Measurements from ENCODE around the gene ZNF865. TPM values are rescaled to one million over a fixed set of nuclear protein-coding genes. Genes with fewer than 3 reads are reported as not detected.

The ZNF865 gene
- total and polyA plus RNA-seq, 2 donors (not counting 3 experiments of a cell fraction or from before 2014, with no cell fraction given) = 4.0 to 10.1 TPM

DNA sequence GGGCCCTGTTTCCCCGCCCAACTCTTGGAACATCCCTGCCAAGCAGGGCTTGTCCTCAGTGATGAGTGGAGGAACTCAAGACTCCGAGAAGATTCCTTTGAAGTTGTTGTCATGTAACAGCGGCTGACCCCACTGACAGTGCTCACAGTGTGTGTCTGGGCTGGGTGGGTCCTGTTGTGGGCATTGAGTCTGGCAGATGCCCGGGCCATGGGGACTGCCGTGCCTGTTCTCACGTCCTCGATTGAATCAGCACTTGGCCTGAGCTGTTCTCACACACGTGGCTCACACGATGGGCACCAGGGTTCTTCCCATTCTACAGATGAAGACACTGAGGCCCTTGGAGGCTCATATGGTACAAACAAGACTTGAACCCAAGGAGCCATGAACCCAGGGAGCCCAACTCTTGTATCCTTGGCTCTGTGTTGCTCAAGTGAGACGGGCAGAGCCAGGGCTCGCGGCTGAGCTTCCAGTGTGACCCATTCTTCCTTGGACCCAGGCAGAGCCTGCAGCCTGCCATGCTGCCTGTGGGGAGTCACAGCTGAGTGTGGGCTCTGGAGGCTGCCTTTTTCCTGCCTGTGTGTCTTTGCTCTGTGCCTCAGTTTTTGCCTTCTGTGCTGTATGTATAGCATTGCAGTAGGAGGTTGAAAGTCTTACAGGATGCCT is 61.0 kb downstream of the ZNF865 start:
- Histone ChIP-seq H3K4me3 (replicated peaks in 1 of 3; ENCODE audit: insufficient read depth in 1 of 3, low read depth in 1 of 3, low read length in 3 of 3) (no peak overlapping the region), H3K9me1 (replicated peaks; ENCODE audit: control insufficient read depth, extremely low read depth, insufficient read depth, low read length) (no peaks in the 10 kb centered on the region), H3K9ac (replicated peaks; ENCODE audit: extremely low read depth, insufficient read depth, low read length) (no peak overlapping the region), H3K27me3 (ENCODE audit: control insufficient read depth in 2 of 2, insufficient read depth in 2 of 2, low read length in 2 of 2) (no peaks in the 10 kb centered on the region), H3K4me2 (ENCODE audit: insufficient read depth, low read length) (no peak overlapping the region), H3K4me1 (ENCODE audit: control insufficient read depth, extremely low read depth, insufficient read depth, low read length) (no peaks in the 10 kb centered on the region), H3K36me3 (ENCODE audit: control insufficient read depth in 2 of 2, extremely low read depth in 1 of 2, insufficient read depth in 2 of 2, low read length in 2 of 2) (peaks cover 27 to 76% of the 10 kb centered on the region in 2 experiments), H2AFZ (ENCODE audit: low read depth, low read length) (no peak overlapping the region), H3K27ac (ENCODE audit: insufficient read depth, low read depth, low read length) (no peak overlapping the region), H3K9me3 (replicated peaks; ENCODE audit: control insufficient read depth, insufficient read depth, low read length) (no peaks in the 10 kb centered on the region), H3K79me2 (ENCODE audit: control insufficient read depth, insufficient read depth, low read length) (peaks cover 92% of the 10 kb centered on the region), H4K20me1 (replicated peaks; ENCODE audit: control insufficient read depth, extremely low read depth, insufficient read depth, low read length) (no peaks in the 10 kb centered on the region)
- FAIRE-seq = no peak
- ChIA-PET CTCF (interaction anchor here (0.5 to 0.9 kb wide), 2 partner anchors 12 to 27 kb away, joined by 3 to 5 read pairs; partner anchors contain the start of gene U2AF2), POLR2A (interaction anchor here (1.5 kb wide), 1 partner anchor 12 kb away, joined by 3 read pairs; the partner anchor contains the start of gene U2AF2)
- intact Hi-C loops (cut with micrococcal nuclease) = no loop called here
- dilution Hi-C loops (cut with MboI; ENCODE audit: extremely low pct_ligation_motif_present, low sequenced_read_pairs) = no loop called here
- DNase-seq (ENCODE audit: low read depth, low spot score) = no peak
- TF ChIP-seq MAX (IDR thresholded peaks at IDR 0.05; ENCODE audit: insufficient read depth, insufficient read length) (no peak), JUN (IDR thresholded peaks at IDR 0.05; ENCODE audit: borderline replicate concordance, insufficient read depth, insufficient read length, low read depth) (no peak), CTCF (IDR thresholded peaks at IDR 0.05; ENCODE audit: extremely low read depth in 1 of 2, insufficient read depth in 1 of 2, low read depth in 1 of 2, low read length in 2 of 2) (no peak), POLR2A (IDR thresholded peaks at IDR 0.05; ENCODE audit: low read depth, low read length) (no peak), POLR2AphosphoS5 (IDR thresholded peaks at IDR 0.05; ENCODE audit: insufficient read depth, low read depth, low read length) (no peak), MYC (IDR thresholded peaks at IDR 0.05; ENCODE audit: low read depth, low read length) (no peak), GATA2 (IDR thresholded peaks at IDR 0.05; ENCODE audit: insufficient read depth, insufficient read length, low read depth, low read length) (no peak), FOS (IDR thresholded peaks at IDR 0.05; ENCODE audit: borderline replicate concordance, insufficient read depth, low read length) (no peak), EZH2 (IDR thresholded peaks at IDR 0.05; ENCODE audit: borderline replicate concordance, low read depth, low read length, severe bottlenecking) (no peak)
- no TSS peak for BruUV-seq (replicated peaks)

Other genes starting within 250 kb of the ZNF865 start
- not detected in 2 replicates for gene GARIN5B, start 242.4 kb upstream of the ZNF865 start, total RNA-seq
- not detected in 2 replicates for gene GARIN5B, start 242.4 kb upstream of the ZNF865 start, polyA plus RNA-seq
- not detected in 2 replicates for gene IL11, start 235.2 kb upstream of the ZNF865 start, total RNA-seq
- 0.11 TPM in 1 of 2 replicates, not detected in the other for gene IL11, start 235.2 kb upstream of the ZNF865 start, polyA plus RNA-seq
- not detected in 2 replicates for gene TMEM190, start 228.8 kb upstream of the ZNF865 start, total RNA-seq
- gene TMEM190, start 228.8 kb upstream of the ZNF865 start, polyA plus RNA-seq = not detected in 2 replicates
- 0.35 TPM in 1 of 2 replicates, not detected in the other for gene TMEM238, start 221.4 kb upstream of the ZNF865 start, total RNA-seq
- 0.18 TPM in 1 of 2 replicates, not detected in the other for gene TMEM238, start 221.4 kb upstream of the ZNF865 start, polyA plus RNA-seq
- 1,738 and 1,872 TPM in 2 replicates for gene RPL28, start 219.7 kb upstream of the ZNF865 start, total RNA-seq
- 3,435 and 4,297 TPM in 2 replicates for gene RPL28, start 219.7 kb upstream of the ZNF865 start, polyA plus RNA-seq
- 244 and 257 TPM in 2 replicates for gene UBE2S, start 197.9 kb upstream of the ZNF865 start, total RNA-seq
- 176 and 183 TPM in 2 replicates for gene UBE2S, start 197.9 kb upstream of the ZNF865 start, polyA plus RNA-seq
- not detected in 2 replicates for gene SHISA7, start 162.3 kb upstream of the ZNF865 start, total RNA-seq
- not detected in 2 replicates for gene SHISA7, start 162.3 kb upstream of the ZNF865 start, polyA plus RNA-seq
- 43.6 and 49.3 TPM in 2 replicates for gene ISOC2, start 144.0 kb upstream of the ZNF865 start, total RNA-seq
- gene ISOC2, start 144.0 kb upstream of the ZNF865 start, polyA plus RNA-seq = 68.7 and 96.5 TPM in 2 replicates
- not detected in 2 replicates for gene C19orf85, start 140.9 kb upstream of the ZNF865 start, total RNA-seq
- gene C19orf85, start 140.9 kb upstream of the ZNF865 start, polyA plus RNA-seq = not detected in 2 replicates
- 9.0 and 10.4 TPM in 2 replicates for gene ZNF628, start 129.0 kb upstream of the ZNF865 start, total RNA-seq
- 2.0 and 2.5 TPM in 2 replicates for gene ZNF628, start 129.0 kb upstream of the ZNF865 start, polyA plus RNA-seq
- gene NAT14, start 120.5 kb upstream of the ZNF865 start, total RNA-seq = 34.4 and 44.7 TPM in 2 replicates
- gene NAT14, start 120.5 kb upstream of the ZNF865 start, polyA plus RNA-seq = 39.1 and 42.6 TPM in 2 replicates
- gene SSC5D, start 117.2 kb upstream of the ZNF865 start, total RNA-seq = 1.0 and 1.3 TPM in 2 replicates
- gene SSC5D, start 117.2 kb upstream of the ZNF865 start, polyA plus RNA-seq = 0.47 and 0.49 TPM in 2 replicates
- gene SBK2, start 68.5 kb upstream of the ZNF865 start, total RNA-seq = not detected in 2 replicates
- gene SBK2, start 68.5 kb upstream of the ZNF865 start, polyA plus RNA-seq = not detected in 2 replicates
- gene SBK3, start 60.1 kb upstream of the ZNF865 start, total RNA-seq = 0.25 and 0.62 TPM in 2 replicates
- gene SBK3, start 60.1 kb upstream of the ZNF865 start, polyA plus RNA-seq = 0.18 and 0.19 TPM in 2 replicates
- 15.7 and 15.9 TPM in 2 replicates for gene ZNF579, start 24.8 kb upstream of the ZNF865 start, total RNA-seq
- gene ZNF579, start 24.8 kb upstream of the ZNF865 start, polyA plus RNA-seq = 9.9 and 11.6 TPM in 2 replicates
- gene FIZ1, start 6.1 kb upstream of the ZNF865 start, total RNA-seq = 14.7 and 15.6 TPM in 2 replicates
- gene FIZ1, start 6.1 kb upstream of the ZNF865 start, polyA plus RNA-seq = 6.6 and 7.0 TPM in 2 replicates
- gene ZNF524, start 5.4 kb upstream of the ZNF865 start, total RNA-seq = 14.2 and 15.2 TPM in 2 replicates
- gene ZNF524, start 5.4 kb upstream of the ZNF865 start, polyA plus RNA-seq = 15.4 and 22.5 TPM in 2 replicates
- 4.9 and 7.1 TPM in 2 replicates for gene ZNF784, start 18.9 kb downstream of the ZNF865 start, total RNA-seq
- gene ZNF784, start 18.9 kb downstream of the ZNF865 start, polyA plus RNA-seq = 4.9 and 5.6 TPM in 2 replicates
- 32.5 and 41.1 TPM in 2 replicates for gene ZNF580, start 35.4 kb downstream of the ZNF865 start, total RNA-seq
- 13.7 and 16.9 TPM in 2 replicates for gene ZNF580, start 35.4 kb downstream of the ZNF865 start, polyA plus RNA-seq
- 27.8 and 31.4 TPM in 2 replicates for gene ZNF581, start 38.0 kb downstream of the ZNF865 start, total RNA-seq
- gene ZNF581, start 38.0 kb downstream of the ZNF865 start, polyA plus RNA-seq = 32.3 and 37.0 TPM in 2 replicates
- 11.8 and 13.2 TPM in 2 replicates for gene CCDC106, start 42.6 kb downstream of the ZNF865 start, total RNA-seq
- 12.0 and 17.8 TPM in 2 replicates for gene CCDC106, start 42.6 kb downstream of the ZNF865 start, polyA plus RNA-seq
- 246 and 259 TPM in 2 replicates for gene U2AF2, start 49.4 kb downstream of the ZNF865 start, total RNA-seq
- 173 and 183 TPM in 2 replicates for gene U2AF2, start 49.4 kb downstream of the ZNF865 start, polyA plus RNA-seq
- 133 and 138 TPM in 2 replicates for gene EPN1, start 69.6 kb downstream of the ZNF865 start, total RNA-seq
- 76.9 and 87.2 TPM in 2 replicates for gene EPN1, start 69.6 kb downstream of the ZNF865 start, polyA plus RNA-seq
- not detected in 2 replicates for gene NLRP9, start 132.8 kb downstream of the ZNF865 start, total RNA-seq
- gene NLRP9, start 132.8 kb downstream of the ZNF865 start, polyA plus RNA-seq = not detected in 2 replicates
- gene RFPL4A, start 153.4 kb downstream of the ZNF865 start, total RNA-seq = not detected in 2 replicates
- not detected in 2 replicates for gene RFPL4A, start 153.4 kb downstream of the ZNF865 start, polyA plus RNA-seq
- not detected in 2 replicates for gene RFPL4AL1, start 163.5 kb downstream of the ZNF865 start, total RNA-seq
- gene RFPL4AL1, start 163.5 kb downstream of the ZNF865 start, polyA plus RNA-seq = not detected in 2 replicates
- not detected in 2 replicates for gene NLRP11, start 226.4 kb downstream of the ZNF865 start, total RNA-seq
- gene NLRP11, start 226.4 kb downstream of the ZNF865 start, polyA plus RNA-seq = not detected in 2 replicates
- not detected in 2 replicates for gene NLRP4, start 230.9 kb downstream of the ZNF865 start, total RNA-seq
- gene NLRP4, start 230.9 kb downstream of the ZNF865 start, polyA plus RNA-seq = not detected in 2 replicates